Kidney tubule cell (primary cell): ENCODE results near the gene MYH15.
A peak's percentile ranks its signal among the peaks of the same experiment; 100 is the strongest.

Experiments used
- DNase-seq: peaks from one replicate; pipeline ENCODE4 v3.0.0-alpha.2; 2018; ENCODE audit warnings: low spot score

MYH15 gene

GRCh38 chr3:108509871-108510270 lies 525 bp downstream of the MYH15 start:
- no peak for DNase-seq

- no peak for DNase-seq
Measured at GRCh38 chr3:108509263-108509662, 1.1 kb downstream of the MYH15 start.

- no peak for DNase-seq
Measured at GRCh38 chr3:108507902-108508301, 2.5 kb downstream of the MYH15 start.

DNA sequence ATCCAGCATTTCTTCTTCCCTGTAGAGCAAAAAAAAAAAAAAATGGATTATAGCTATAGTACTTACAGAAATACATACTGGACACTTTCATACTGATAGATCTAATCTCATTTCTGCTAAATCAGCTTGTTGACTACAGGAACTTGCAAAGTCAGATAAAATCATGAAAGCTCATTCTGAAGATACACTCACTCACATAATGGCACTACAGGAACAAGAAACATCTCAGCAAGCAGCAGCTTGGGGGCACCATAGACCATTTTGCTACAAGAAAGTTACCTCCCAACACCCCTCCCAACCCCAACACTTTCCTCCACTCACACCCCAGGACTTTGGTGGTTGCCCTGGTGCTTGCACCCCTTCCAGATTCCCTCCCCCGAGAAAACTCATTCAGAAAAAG lies 4.6 kb downstream of the MYH15 start:
- DNase-seq = no peak

- DNase-seq = no peak
Measured at GRCh38 chr3:108503722-108504121, 6.7 kb downstream of the MYH15 start.

DNA sequence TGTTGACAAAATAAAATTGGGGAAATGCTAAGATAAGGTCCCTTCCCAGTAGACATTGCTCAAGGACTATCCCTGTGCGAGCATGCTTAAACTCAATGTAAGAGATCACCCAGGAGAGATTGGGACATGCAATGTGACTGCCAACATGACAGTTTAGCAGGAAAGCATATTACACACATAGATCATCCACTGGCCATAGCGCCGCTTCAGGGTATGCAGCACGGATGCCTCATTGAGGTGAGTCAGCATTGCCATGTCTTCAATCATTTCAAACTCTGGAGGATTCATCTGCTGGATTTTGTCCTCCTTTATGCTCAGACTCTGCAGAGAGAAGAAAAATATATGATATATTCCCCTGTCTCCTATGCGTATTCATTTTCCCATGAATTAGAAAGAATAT lies 8.9 kb downstream of the MYH15 start:
- DNase-seq = no peak

GRCh38 chr3:108500728-108501127 lies 9.7 kb downstream of the MYH15 start:
- peak; percentile 41 for DNase-seq

GRCh38 chr3:108497271-108497670 lies 13.1 kb downstream of the MYH15 start:
- no peak for DNase-seq

- DNase-seq = no peak
Measured at GRCh38 chr3:108495717-108496116, 14.7 kb downstream of the MYH15 start.

DNA sequence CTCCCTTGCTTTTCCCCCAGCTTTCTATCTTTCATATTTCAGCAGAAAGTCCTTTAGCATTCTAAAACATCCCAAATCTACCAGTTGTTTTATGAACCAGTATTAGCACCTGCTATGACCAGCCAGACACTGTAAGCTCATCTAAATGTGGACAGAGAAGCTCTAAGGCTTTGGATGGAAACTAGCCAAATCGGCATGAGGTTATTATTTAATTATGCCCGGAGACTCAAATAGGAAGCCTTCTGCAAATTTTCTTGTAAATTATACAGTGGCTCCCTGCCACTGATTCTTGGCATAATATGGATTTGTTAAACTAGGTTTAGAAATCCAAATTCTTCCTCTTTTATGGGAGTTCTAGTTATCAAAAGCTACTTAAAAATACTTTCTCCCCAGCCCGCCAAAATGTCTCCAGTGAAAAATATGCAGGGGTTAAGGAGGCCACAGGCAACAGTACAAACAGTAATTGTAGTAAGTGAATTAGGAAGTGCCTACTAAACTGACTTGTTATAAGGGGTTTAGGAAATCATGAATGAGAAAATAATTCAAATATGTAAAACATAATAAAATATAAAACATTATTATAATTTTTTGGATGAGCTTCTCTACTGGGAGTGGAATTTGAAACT lies 15.4 kb downstream of the MYH15 start:
- no peak for DNase-seq

DNA sequence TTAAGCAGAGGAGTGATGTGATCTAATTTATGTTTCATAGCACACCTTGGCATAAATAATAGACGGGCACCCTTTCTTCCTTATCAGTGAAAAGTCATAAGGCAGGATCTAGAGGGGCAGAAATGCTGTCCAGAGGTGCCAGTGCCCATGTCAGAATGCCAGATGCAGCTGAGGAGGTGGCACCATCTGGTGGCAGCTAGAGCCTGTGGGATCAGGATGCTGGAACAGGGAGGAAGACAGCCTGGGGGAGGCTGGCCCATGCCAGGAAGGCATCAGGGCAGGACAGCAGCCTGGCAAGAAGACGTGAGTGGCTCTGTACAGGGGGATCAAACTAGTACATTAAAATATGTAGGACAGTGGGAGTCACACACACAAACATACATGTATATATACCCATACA lies 16.5 kb downstream of the MYH15 start:
- DNase-seq = peak; percentile 51

- no peak for DNase-seq
Measured at GRCh38 chr3:108491456-108491855, 18.9 kb downstream of the MYH15 start.

- peak; percentile 62 for DNase-seq
Measured at GRCh38 chr3:108489776-108490175, 20.6 kb downstream of the MYH15 start.

DNA sequence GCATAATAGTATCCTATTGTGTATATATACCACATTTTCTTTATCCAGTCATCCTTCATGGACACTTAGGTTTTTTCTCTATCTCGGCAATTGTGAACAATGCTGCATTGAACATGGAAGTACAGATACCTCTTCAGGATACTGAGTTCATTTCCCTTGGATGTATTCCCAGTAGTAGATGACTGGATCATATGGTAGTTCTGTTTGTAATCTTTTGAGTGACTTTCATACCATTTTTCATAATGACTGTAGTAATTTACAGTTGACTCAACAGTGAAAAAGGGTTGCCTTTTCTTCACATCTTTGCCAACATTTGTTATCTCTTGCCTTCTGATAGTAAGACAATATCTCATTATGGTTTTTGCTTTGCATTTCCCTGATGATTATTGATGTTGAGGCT lies 21.8 kb downstream of the MYH15 start:
- no peak for DNase-seq

GRCh38 chr3:108487439-108487838 lies 23.0 kb downstream of the MYH15 start:
- no peak for DNase-seq

GRCh38 chr3:108486941-108487340 lies 23.5 kb downstream of the MYH15 start:
- DNase-seq = peak; percentile 66

DNA sequence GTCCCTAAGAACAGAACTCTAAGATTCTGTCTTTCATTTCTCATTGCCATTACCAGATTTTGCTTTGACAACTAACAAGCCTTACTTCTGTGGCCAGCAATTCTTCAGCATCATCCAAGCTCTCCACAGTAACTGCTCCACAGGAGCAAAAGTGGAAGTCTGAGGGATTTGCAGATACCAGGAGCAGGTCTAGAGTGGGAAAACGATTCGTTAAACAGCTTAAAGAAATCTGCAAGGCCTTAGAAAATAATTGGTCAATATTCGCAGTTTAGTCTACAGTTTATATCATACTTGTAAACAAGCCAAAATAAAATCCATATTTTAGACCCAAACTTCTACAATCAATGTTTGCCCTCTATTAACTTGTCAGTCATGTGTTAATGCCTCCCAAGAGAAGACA lies 24.1 kb downstream of the MYH15 start:
- no peak for DNase-seq

DNA sequence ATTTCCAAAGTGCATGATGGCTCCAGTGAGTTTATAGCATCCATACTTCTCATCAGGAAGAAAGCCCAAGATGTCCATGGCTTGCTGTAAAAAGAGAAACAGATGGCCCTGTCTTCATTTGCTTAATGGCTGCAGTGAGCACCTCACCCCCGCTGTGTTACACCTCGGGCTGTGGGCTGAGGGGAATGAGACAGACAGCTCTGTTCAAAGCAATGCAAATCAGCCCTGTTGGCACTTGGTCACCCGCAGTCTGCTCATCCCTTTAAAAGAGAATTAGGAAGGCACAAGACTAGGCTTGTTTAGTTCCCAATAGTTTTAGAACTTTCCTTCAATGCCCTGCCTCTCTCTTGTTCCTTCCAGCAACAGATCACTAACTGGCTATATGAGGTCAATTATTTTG lies 25.2 kb downstream of the MYH15 start:
- no peak for DNase-seq

- DNase-seq = no peak
Measured at GRCh38 chr3:108479224-108479623, 31.2 kb downstream of the MYH15 start.

DNA sequence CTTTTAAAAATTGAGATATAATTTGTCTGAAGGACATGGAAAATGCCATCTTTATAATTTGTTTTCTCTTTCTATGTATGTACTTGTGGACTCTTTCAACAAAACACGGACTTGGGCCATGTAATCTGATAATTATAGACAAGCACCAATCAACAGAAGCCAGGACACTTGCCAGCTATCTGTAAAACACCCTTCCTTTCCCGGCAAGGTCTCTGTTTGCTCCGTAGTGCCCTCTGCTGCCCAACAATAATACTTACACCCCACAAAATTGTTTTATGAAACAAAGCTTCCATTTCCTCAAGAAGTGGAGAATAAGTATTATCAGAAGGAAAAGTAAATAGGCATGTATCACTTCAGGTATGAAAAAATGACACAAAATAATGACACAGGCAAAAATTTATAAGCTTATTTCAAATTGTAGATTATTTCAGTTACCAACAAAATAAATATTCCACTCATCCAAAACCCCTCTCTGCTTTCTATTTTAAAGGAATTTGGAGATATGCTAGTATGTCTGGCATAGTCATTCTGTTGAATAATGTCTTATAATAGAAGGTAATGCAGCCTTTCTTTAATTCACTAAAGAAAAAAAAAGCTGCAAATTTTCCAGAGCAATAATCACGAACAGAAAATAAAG lies 32.8 kb downstream of the MYH15 start:
- DNase-seq = peak; percentile 73

- DNase-seq = no peak
Measured at GRCh38 chr3:108475220-108475782, 35.1 kb downstream of the MYH15 start.

- DNase-seq = peak; percentile 30
Measured at GRCh38 chr3:108474581-108474980, 35.8 kb downstream of the MYH15 start.

GRCh38 chr3:108473711-108474110 lies 36.7 kb downstream of the MYH15 start:
- DNase-seq = peak; percentile 67
